ENCODE results near the gene CASP8.

DNA sequence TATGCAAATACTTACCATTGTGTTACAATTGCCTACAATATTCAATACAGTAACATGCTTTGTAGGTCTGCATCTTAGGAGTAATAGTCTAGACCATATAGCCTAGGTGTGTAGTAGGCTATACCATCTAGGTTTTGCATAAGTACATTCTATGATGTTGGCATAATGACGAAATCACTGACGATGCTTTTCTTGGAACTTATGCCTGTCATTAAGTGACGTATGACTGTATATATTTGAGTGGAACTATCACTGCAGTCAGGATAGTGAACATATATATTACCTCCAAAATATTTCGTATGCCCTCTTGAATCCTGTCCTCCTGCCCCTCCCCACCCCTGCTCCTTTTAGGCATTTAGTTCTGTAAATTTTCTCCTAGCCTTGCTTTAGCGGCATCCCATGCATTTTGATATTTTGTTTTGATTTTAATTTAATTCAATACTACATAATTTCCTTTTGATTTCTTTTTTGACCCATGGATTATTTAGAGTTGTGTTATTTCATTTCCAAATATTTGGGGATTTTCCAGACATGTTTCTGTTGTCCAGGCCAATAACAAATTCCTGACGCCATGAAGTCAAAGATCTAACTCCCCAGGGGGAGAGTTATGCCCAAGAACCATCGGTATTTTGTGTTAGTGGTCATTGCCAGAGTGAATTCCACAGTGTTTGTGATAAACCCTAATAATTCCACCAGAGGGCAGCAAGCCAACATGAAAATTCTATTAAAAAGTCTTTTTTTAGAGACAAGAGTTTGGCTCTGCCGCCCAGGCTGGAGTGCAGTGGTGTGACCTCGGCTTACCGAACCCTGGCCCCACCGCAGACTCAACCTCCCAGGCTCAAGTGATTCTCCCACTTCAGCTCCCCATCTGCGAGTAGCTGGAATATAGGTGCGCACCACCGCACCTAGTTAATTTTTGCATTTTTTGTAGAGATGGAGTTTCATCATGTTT, 24.2 kb upstream of the CASP8 start:
- TF ChIP-seq, protein P1, sequence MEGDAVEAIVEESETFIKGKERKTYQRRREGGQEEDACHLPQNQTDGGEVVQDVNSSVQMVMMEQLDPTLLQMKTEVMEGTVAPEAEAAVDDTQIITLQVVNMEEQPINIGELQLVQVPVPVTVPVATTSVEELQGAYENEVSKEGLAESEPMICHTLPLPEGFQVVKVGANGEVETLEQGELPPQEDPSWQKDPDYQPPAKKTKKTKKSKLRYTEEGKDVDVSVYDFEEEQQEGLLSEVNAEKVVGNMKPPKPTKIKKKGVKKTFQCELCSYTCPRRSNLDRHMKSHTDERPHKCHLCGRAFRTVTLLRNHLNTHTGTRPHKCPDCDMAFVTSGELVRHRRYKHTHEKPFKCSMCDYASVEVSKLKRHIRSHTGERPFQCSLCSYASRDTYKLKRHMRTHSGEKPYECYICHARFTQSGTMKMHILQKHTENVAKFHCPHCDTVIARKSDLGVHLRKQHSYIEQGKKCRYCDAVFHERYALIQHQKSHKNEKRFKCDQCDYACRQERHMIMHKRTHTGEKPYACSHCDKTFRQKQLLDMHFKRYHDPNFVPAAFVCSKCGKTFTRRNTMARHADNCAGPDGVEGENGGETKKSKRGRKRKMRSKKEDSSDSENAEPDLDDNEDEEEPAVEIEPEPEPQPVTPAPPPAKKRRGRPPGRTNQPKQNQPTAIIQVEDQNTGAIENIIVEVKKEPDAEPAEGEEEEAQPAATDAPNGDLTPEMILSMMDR (IDR thresholded peaks at IDR 0.05): no peak
- no peak for TF ChIP-seq POLR2A (IDR thresholded peaks at IDR 0.05)
